ENCODE data around the gene DDR2. TPM values are rescaled to one million over a fixed set of nuclear protein-coding genes. Genes with fewer than 3 reads are reported as not detected.

The DDR2 gene
- total RNA-seq, 2 experiments from 2014 or later: 0.15 to 0.18 TPM

DNA sequence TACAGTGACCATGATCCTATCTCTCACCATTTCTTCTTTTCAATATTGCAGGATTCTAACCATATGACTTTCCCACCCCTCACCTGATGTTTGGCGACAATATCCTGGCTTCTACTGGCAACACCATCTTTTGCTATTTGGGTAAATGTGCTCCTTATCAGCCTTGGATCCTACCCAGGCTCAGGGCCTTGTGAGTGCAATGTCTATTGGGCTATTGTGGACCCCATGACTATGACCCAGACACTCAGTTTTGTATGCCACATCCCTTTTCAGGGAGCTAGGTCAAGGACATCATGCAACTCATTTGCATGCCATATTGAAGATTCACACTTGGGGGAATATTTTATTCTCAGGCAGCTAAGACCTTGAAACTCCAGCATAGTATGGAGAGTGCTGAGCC is 67.9 kb downstream of the DDR2 start:
- Mint-ChIP-seq H3K27me3 (no peaks in the 10 kb centered on the region), H3K36me3 (ENCODE audit: low read depth) (no peaks in the 10 kb centered on the region), H3K9me3 (no peaks in the 10 kb centered on the region), H3K4me1 (no peaks in the 10 kb centered on the region), H3K27ac (no peak overlapping the region), H3K4me3 (no peak overlapping the region)
- ChIA-PET CTCF (no interaction called here), POLR2A (no interaction called here)
- no peak for DNase-seq

GRCh38 chr1:162701286-162701685 is 69.0 kb downstream of the DDR2 start:
- DNase-seq: no peak
- no peaks in the 10 kb centered on the region for H3K4me1 Mint-ChIP-seq
- no peaks in the 10 kb centered on the region for H3K36me3 Mint-ChIP-seq (ENCODE audit: low read depth)
- no peak overlapping the region for H3K27ac Mint-ChIP-seq
- CTCF ChIA-PET: interaction anchor here (0.8 kb wide), 1 partner anchor 58 kb away, joined by 3 read pairs; no protein-coding TSS in a partner anchor
- POLR2A ChIA-PET: no interaction called here
- H3K27me3 Mint-ChIP-seq: no peaks in the 10 kb centered on the region
- no peak overlapping the region for H3K4me3 Mint-ChIP-seq
- H3K9me3 Mint-ChIP-seq: no peaks in the 10 kb centered on the region

GRCh38 chr1:162702628-162703027 is 70.4 kb downstream of the DDR2 start:
- H3K27ac Mint-ChIP-seq: no peak overlapping the region
- H3K4me3 Mint-ChIP-seq: no peak overlapping the region
- H3K9me3 Mint-ChIP-seq: no peaks in the 10 kb centered on the region
- no peaks in the 10 kb centered on the region for H3K27me3 Mint-ChIP-seq
- no peaks in the 10 kb centered on the region for H3K36me3 Mint-ChIP-seq (ENCODE audit: low read depth)
- H3K4me1 Mint-ChIP-seq: no peaks in the 10 kb centered on the region
- POLR2A ChIA-PET: no interaction called here
- CTCF ChIA-PET: no interaction called here
- no peak for DNase-seq

DNA sequence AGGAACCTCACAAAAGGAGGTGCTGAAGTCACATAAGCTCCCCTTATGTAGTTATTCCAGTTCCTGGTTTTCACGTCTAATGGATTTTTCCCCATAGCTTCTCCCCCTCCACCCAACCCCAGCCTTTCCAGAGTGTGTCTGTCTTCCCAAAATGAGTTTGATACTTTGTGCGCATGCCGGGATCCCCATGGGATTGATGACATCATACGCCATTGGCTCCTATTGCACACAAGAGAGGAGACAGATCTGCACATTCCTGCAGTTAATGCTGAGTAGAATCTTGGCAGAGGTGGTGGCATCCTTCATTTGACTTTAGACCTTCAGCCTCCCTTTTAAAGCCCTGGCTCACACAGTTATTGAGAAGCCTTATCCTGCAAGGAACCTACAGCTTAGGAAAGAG is 71.4 kb downstream of the DDR2 start:
- POLR2A ChIA-PET: no interaction called here
- Mint-ChIP-seq H3K9me3 (no peaks in the 10 kb centered on the region), H3K27me3 (no peaks in the 10 kb centered on the region), H3K4me1 (no peaks in the 10 kb centered on the region), H3K4me3 (no peak overlapping the region), H3K36me3 (ENCODE audit: low read depth) (no peaks in the 10 kb centered on the region), H3K27ac (no peak overlapping the region)
- CTCF ChIA-PET: no interaction called here
- DNase-seq: no peak

DNA sequence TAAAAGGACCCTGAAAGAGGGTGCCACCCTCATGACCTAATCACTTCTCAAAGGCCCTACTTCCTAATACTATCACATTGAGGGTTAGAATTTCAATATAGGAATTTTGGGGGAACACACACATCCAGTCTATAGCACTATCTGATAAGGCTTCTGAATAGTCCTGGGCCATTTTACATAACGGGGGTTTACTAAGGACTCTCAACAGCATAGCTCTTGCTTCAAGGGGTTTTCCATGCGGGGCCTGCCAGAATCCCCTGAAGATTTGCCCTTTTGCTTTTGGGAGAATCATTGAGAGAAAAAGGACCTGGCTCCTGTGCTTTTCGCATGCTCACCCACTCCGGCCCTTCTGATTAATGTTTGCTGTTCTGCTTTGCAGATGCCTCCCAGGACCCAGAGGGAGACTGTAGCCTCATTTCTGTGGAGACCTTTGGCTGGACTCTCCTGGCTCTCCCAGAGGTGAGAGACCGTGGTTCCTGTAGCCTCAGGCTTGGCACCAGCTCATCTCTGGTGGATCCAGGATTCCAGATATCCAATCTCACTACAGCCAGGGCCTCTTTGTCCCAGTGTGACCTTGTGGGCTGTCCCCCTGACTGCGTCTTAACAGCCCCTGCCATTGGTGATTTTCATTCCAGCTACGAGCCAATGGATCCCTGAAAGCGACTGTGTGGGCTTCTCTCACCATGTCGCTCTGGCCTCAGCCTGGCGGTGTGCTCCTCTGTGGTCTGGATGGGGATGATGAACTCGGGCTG is 72.6 kb downstream of the DDR2 start:
- ChIA-PET CTCF (no interaction called here), POLR2A (no interaction called here)
- H3K4me3 Mint-ChIP-seq: no peak overlapping the region
- no peaks in the 10 kb centered on the region for H3K36me3 Mint-ChIP-seq (ENCODE audit: low read depth)
- no peak for DNase-seq
- H3K4me1 Mint-ChIP-seq: no peaks in the 10 kb centered on the region
- no peaks in the 10 kb centered on the region for H3K9me3 Mint-ChIP-seq
- H3K27me3 Mint-ChIP-seq: no peaks in the 10 kb centered on the region
- H3K27ac Mint-ChIP-seq: no peak overlapping the region

GRCh38 chr1:162706003-162706402 is 73.7 kb downstream of the DDR2 start:
- no peaks in the 10 kb centered on the region for H3K4me1 Mint-ChIP-seq
- DNase-seq: no peak
- ChIA-PET POLR2A (no interaction called here), CTCF (no interaction called here)
- no peaks in the 10 kb centered on the region for H3K9me3 Mint-ChIP-seq
- H3K36me3 Mint-ChIP-seq (ENCODE audit: low read depth): no peaks in the 10 kb centered on the region
- no peaks in the 10 kb centered on the region for H3K27me3 Mint-ChIP-seq
- no peak overlapping the region for H3K4me3 Mint-ChIP-seq
- no peak overlapping the region for H3K27ac Mint-ChIP-seq

DNA sequence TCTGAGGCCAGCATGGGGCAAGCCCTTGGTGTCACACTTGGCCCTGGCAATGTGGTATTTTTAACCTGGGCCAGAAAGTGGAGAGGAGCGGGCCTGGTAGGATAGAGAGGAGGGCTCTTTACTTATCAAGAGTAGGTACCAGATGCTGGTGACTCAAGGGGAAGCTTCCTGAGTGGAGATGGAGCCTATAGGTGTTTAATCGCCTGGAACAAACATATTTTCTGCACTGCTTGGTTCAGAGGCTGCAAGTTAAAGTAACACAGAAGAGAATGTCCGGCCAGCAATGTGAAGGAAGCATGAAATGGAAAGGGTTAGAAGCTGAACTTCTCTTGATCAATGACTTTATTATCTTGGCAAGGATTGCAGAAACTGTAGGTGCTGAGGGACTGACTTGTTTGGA is 74.3 kb downstream of the DDR2 start:
- no peaks in the 10 kb centered on the region for H3K27me3 Mint-ChIP-seq
- no peaks in the 10 kb centered on the region for H3K36me3 Mint-ChIP-seq (ENCODE audit: low read depth)
- ChIA-PET POLR2A (no interaction called here), CTCF (no interaction called here)
- H3K27ac Mint-ChIP-seq: no peak overlapping the region
- no peaks in the 10 kb centered on the region for H3K9me3 Mint-ChIP-seq
- no peak overlapping the region for H3K4me3 Mint-ChIP-seq
- DNase-seq: no peak
- no peaks in the 10 kb centered on the region for H3K4me1 Mint-ChIP-seq

DNA sequence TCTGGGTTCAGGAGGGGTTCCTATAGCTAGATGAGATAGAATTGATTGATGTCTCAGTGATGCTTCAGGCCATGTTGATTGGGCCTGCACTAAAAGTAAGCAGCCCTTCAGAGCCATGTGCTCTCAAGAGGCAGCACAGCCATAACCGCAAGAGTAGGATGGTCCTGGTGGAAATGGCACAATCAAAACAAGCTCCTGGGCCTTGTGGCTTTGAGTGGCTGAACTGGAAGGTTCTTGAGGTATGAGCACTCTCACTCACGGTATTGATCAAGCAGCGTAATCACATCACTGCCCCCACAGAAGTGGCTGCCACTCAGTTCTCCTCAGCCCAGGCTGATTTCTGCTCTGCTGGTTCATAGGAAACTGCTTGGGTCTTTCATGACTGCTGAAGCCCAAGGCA is 76.0 kb downstream of the DDR2 start:
- ChIA-PET CTCF (no interaction called here), POLR2A (no interaction called here)
- Mint-ChIP-seq H3K9me3 (no peaks in the 10 kb centered on the region), H3K27ac (no peak overlapping the region), H3K4me3 (no peak overlapping the region), H3K36me3 (ENCODE audit: low read depth) (no peaks in the 10 kb centered on the region), H3K4me1 (no peaks in the 10 kb centered on the region), H3K27me3 (no peaks in the 10 kb centered on the region)
- DNase-seq: no peak

DNA sequence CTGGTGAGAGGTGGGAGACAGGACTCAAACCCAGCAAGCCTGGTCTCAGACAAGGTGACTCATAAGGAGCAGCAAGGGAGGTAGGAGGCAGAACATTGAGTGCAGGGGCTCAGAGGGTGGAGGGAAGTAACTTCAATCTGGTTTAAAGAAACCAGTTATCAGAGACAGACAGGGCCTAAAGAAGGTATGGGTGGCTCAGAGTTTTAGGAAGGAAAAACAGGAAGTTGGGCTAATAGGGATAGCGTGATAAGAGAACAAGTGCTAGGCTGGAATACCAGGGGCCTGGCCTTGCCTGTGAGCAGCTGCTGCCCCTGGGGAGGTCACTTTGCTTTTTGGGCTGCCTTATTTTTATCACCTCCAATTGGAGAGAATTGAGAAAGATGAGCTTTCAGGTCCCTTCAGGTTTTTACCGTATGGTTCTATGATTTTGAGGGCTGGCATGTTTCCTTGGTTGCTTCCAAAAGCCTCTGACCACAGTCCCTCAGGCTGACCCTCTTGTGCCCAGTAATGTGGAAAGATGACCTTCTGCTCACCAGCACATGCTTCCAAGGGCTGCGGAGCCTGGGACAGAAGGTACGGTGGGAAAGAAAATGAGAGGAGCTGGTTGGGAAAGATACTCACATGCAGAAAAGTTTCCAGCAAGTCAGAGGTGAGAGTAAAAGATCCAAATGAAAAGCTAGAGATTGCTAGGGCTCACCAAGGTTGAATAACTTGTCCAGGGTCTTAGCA is 77.0 kb downstream of the DDR2 start:
- Mint-ChIP-seq H3K4me3 (no peak overlapping the region), H3K9me3 (no peaks in the 10 kb centered on the region), H3K4me1 (no peaks in the 10 kb centered on the region), H3K27me3 (no peaks in the 10 kb centered on the region), H3K27ac (no peak overlapping the region), H3K36me3 (ENCODE audit: low read depth) (no peaks in the 10 kb centered on the region)
- CTCF ChIA-PET: no interaction called here
- no peak for DNase-seq
- POLR2A ChIA-PET: no interaction called here

DNA sequence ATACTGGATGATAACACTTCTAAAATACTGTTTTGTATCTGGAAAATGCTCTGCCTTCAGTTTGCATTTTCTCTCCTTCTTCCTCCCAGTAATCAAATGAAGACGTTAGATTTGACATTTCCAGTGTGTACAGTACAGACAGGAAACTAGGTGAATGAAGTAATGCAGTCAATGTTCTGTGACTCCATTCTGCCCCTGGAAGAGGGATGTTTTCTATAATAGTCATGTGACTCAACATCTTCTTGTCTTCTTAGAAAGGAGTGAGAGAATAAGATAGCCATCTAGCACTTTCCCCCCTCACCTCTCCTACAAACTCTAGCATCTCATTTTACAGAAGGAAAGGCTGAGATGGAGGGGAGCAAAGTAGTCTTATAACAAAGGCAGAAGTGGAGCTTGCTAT is 77.6 kb downstream of the DDR2 start:
- Mint-ChIP-seq H3K27ac (no peak overlapping the region), H3K27me3 (no peaks in the 10 kb centered on the region), H3K4me1 (no peaks in the 10 kb centered on the region), H3K9me3 (no peaks in the 10 kb centered on the region), H3K36me3 (ENCODE audit: low read depth) (no peaks in the 10 kb centered on the region), H3K4me3 (no peak overlapping the region)
- POLR2A ChIA-PET: no interaction called here
- CTCF ChIA-PET: no interaction called here
- DNase-seq: no peak

DNA sequence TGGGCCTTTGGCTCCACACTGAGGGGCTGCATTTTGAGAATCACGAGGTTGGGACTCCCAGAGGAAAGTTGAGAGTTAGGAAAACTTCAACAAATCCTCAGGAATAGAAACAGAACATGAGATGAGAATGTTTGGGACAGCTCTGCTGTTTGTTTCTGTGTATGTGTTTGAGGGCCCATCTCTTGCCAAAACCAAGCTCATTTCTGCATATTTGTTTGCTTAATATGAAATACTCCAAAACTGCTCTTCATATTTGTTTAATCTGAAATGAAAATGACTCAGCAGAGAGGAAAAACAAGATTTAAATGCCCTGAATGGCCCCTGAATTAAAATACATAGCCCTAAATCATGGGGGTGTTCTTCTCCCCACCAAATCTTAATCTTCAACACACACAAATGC is 78.1 kb downstream of the DDR2 start:
- H3K4me1 Mint-ChIP-seq: peaks cover 4% of the 10 kb centered on the region
- ChIA-PET CTCF (no interaction called here), POLR2A (no interaction called here)
- H3K9me3 Mint-ChIP-seq: no peaks in the 10 kb centered on the region
- H3K4me3 Mint-ChIP-seq: no peak overlapping the region
- DNase-seq: no peak
- peaks cover 1% of the 10 kb centered on the region for H3K27me3 Mint-ChIP-seq
- H3K36me3 Mint-ChIP-seq (ENCODE audit: low read depth): no peaks in the 10 kb centered on the region
- no peak overlapping the region for H3K27ac Mint-ChIP-seq

DNA sequence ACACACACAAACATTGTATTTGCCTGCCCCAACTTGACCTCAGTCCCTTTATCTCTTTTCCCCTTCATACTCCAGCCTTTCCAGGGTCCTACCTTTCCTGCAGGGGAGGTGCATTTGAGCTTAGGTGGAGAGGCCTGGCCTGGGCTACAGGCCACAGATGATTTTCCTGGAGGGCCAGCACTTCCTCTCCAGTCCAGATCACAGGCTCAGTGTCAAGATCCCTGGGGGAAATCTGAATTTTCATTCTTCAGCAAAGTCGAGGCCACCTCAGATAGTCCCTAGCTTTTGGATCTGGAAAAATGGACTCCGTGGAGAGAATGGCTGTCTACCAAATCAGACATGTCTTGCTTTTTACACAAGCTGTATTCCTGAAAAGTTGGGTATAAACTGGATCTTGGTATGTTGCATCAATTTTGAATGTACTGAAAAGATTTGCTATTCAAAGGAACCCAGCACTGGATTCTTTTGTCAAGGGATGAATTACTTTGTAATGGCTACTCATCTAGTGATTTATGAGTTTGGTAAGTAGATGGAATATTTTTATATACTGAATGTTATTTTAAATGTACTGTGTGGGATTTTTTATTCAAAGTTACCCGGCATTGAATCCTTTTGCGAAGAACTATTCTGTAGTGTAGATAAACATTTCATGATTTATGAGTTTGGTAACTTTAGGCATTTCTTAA is 78.7 kb downstream of the DDR2 start:
- no peak overlapping the region for H3K4me3 Mint-ChIP-seq
- no peaks in the 10 kb centered on the region for H3K36me3 Mint-ChIP-seq (ENCODE audit: low read depth)
- CTCF ChIA-PET: no interaction called here
- no peaks in the 10 kb centered on the region for H3K9me3 Mint-ChIP-seq
- no peak overlapping the region for H3K27ac Mint-ChIP-seq
- POLR2A ChIA-PET: no interaction called here
- H3K4me1 Mint-ChIP-seq: peaks cover 6% of the 10 kb centered on the region
- DNase-seq: no peak
- peaks cover 2% of the 10 kb centered on the region for H3K27me3 Mint-ChIP-seq

- Mint-ChIP-seq H3K4me1 (peaks cover 8% of the 10 kb centered on the region), H3K27me3 (peaks cover 2% of the 10 kb centered on the region), H3K9me3 (no peaks in the 10 kb centered on the region), H3K4me3 (no peak overlapping the region), H3K36me3 (ENCODE audit: low read depth) (no peaks in the 10 kb centered on the region), H3K27ac (no peak overlapping the region)
- ChIA-PET CTCF (no interaction called here), POLR2A (no interaction called here)
- DNase-seq: no peak
These were observed 80.2 kb downstream of the DDR2 start for GRCh38 chr1:162712317-162713029.
